ENCODE results near the gene LTBP1.

DNA sequence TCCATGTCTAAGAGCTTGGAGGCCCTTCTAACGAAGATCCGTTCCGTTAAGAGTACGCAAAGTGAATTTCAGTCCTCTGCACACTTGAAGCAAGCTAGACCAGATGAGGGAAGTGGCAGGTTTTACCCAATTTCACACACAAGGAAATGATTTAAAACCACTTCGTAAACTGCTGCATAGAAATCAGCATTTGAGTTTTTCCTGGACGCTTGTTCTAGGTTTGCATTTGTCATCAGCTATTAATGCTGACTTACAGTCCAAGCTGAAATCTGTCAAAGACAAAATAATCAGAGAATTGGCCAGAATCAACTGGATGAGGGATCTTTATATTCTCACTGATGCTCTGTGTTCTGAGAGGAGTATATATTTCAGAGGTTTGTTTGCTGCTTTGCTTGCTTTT lies 412.1 kb downstream of the LTBP1 start:
- no peak for TF ChIP-seq CTCF (IDR thresholded peaks at IDR 0.05)
- TF ChIP-seq POLR2A (IDR thresholded peaks at IDR 0.05), result no peak
